Mucosa of stomach (tissue), 1 donor: ENCODE data around the gene CSMD2.

ENCODE experiments used
- H3K27me3 ChIP-seq: one replicate; pipeline ENCODE4 v1.7.0; 2013; ENCODE audit warnings: mild to moderate bottlenecking, low read length; ENCODE audit not compliant: control insufficient read depth, insufficient read depth
- H3K36me3 ChIP-seq: one replicate; pipeline ENCODE4 v1.7.0; 2013; ENCODE audit warnings: low read length; ENCODE audit not compliant: control insufficient read depth, insufficient read depth
- H3K4me1 ChIP-seq: one replicate; pipeline ENCODE4 v1.7.0; 2013; ENCODE audit warnings: mild to moderate bottlenecking, low read length; ENCODE audit not compliant: control insufficient read depth, insufficient read depth
- H3K4me3 ChIP-seq: one replicate; pipeline ENCODE4 v1.7.0; 2013; ENCODE audit warnings: low read length
- H3K9ac ChIP-seq: one replicate; pipeline ENCODE4 v1.7.0; 2013; ENCODE audit warnings: mild to moderate bottlenecking, low read length, moderate library complexity
- H3K9me3 ChIP-seq: one replicate; pipeline ENCODE4 v1.7.0; 2013; ENCODE audit warnings: mild to moderate bottlenecking, low read length, moderate library complexity; ENCODE audit not compliant: control insufficient read depth
- donor health status: Pancreatic carcinoma.

The CSMD2 gene

GRCh38 chr1:33921281-33921680 lies 243.7 kb downstream of the CSMD2 start:
- Histone ChIP-seq H3K9me3 (no peaks in the 10 kb centered on the region), H3K4me3 (no peak overlapping the region), H3K9ac (no peak overlapping the region), H3K36me3 (no peaks in the 10 kb centered on the region), H3K27me3 (no peaks in the 10 kb centered on the region), H3K4me1 (no peaks in the 10 kb centered on the region)

DNA sequence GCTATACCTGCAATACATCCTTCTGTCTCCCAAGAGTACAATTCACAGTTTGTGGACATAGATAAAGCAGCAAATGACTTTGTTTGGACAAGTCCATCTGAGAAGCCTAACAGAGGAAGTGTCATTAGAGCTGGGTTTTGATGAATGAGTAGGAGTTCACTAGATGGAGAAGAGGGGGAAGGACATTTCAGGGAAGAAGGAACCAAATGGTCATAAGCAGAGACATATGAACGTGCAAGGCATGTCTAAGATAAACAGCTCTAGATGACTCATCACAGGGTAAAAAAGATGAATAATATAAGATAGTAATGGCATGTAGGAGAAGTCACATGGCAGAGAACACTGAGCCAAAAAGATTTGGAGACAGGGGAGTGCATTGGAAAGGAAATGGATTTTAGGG lies 246.7 kb downstream of the CSMD2 start:
- no peaks in the 10 kb centered on the region for H3K36me3 ChIP-seq
- H3K9ac ChIP-seq = no peak overlapping the region
- no peak overlapping the region for H3K4me3 ChIP-seq
- H3K9me3 ChIP-seq = no peaks in the 10 kb centered on the region
- no peaks in the 10 kb centered on the region for H3K4me1 ChIP-seq
- no peaks in the 10 kb centered on the region for H3K27me3 ChIP-seq

- H3K4me3 ChIP-seq = no peak overlapping the region
- H3K9ac ChIP-seq = no peak overlapping the region
- H3K27me3 ChIP-seq = no peaks in the 10 kb centered on the region
- H3K4me1 ChIP-seq = no peaks in the 10 kb centered on the region
- H3K9me3 ChIP-seq = no peaks in the 10 kb centered on the region
- no peaks in the 10 kb centered on the region for H3K36me3 ChIP-seq
Measured at GRCh38 chr1:33916786-33917185, 248.2 kb downstream of the CSMD2 start.

DNA sequence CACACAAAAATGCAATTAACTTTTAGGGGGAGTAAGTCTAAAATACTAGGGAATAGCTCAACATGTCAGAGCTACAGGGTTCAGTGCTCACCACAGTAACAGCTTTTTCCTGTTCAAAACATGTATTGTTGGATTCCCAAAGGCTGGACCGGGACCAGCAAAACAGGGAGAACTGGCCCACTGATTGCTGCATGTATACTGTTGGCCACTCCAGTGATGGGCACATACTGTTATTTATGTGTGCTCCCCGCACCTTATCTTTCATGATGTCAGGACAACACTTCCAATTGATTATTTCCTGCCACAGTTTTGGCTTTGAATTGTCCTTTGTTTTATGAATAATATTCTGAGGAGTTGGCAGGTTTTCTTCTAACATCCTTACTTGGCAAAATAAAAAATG lies 250.5 kb downstream of the CSMD2 start:
- H3K9ac ChIP-seq = no peak overlapping the region
- H3K36me3 ChIP-seq = no peaks in the 10 kb centered on the region
- H3K9me3 ChIP-seq = no peaks in the 10 kb centered on the region
- H3K4me1 ChIP-seq = no peaks in the 10 kb centered on the region
- H3K27me3 ChIP-seq = no peaks in the 10 kb centered on the region
- no peak overlapping the region for H3K4me3 ChIP-seq

DNA sequence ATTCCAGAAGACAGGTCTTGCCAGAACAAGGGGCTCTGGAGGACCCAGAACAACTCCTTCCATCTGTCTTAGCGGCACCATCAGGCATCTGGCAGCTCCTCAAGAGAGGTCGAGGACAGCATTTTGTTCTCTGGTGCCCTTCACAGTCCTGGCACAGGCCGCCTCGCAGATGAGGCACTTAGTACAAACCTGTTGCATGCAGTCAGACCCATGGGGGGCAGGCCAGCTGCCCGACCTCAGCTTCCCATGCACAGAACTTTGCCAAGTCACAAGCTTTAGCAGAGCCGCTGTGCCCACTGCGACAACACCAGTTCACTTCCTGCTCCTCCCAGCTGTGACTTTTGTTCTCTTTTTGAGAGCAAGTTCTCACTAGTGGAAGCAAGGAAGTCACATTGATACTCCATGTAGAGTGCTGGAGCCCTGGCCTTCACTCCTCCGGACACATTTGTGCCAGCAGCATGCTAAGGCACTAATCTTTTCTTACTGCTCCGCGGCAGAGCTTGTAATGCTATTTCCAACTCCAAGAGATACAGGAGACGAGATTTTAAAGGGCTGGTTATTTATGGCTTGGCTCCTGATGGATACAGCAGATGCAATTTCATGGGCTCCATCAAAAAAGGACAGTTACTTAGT lies 256.6 kb downstream of the CSMD2 start:
- Histone ChIP-seq H3K9me3 (no peaks in the 10 kb centered on the region), H3K36me3 (no peaks in the 10 kb centered on the region), H3K27me3 (no peaks in the 10 kb centered on the region), H3K4me3 (no peak overlapping the region), H3K9ac (no peak overlapping the region), H3K4me1 (no peaks in the 10 kb centered on the region)

- H3K9ac ChIP-seq = no peak overlapping the region
- no peaks in the 10 kb centered on the region for H3K27me3 ChIP-seq
- no peaks in the 10 kb centered on the region for H3K4me1 ChIP-seq
- H3K36me3 ChIP-seq = no peaks in the 10 kb centered on the region
- no peaks in the 10 kb centered on the region for H3K9me3 ChIP-seq
- no peak overlapping the region for H3K4me3 ChIP-seq
Measured at GRCh38 chr1:33906156-33906555, 258.9 kb downstream of the CSMD2 start.

GRCh38 chr1:33905241-33905640 lies 259.8 kb downstream of the CSMD2 start:
- H3K36me3 ChIP-seq = no peaks in the 10 kb centered on the region
- no peaks in the 10 kb centered on the region for H3K4me1 ChIP-seq
- H3K9me3 ChIP-seq = no peaks in the 10 kb centered on the region

DNA sequence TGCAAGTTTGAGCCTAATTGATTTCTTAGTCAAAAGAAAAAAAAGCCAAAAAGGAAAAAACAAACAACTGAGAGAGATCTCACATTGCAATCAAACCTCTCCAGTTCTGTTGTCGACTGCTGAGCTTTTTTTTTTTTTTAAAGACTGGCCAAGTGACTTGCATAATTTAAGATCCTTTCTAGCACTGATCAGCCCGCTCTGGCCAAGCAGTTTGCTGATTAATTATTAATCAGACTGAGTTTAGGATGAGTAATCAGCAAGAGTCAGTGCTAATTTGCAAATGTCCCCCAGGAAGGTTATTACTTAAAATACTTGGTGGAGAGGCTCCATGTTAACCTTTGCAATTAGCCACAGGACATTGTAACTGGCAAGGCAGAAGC lies 261.8 kb downstream of the CSMD2 start:
- no peaks in the 10 kb centered on the region for H3K27me3 ChIP-seq
- H3K36me3 ChIP-seq = no peaks in the 10 kb centered on the region
- no peak overlapping the region for H3K9ac ChIP-seq
- no peak overlapping the region for H3K4me3 ChIP-seq
- no peaks in the 10 kb centered on the region for H3K9me3 ChIP-seq
- H3K4me1 ChIP-seq = no peaks in the 10 kb centered on the region

More at GRCh38 chr1:33905241-33905640, 259.8 kb downstream of the CSMD2 start:
- Histone ChIP-seq H3K4me3 (no peak overlapping the region), H3K27me3 (no peaks in the 10 kb centered on the region), H3K9ac (no peak overlapping the region)

DNA sequence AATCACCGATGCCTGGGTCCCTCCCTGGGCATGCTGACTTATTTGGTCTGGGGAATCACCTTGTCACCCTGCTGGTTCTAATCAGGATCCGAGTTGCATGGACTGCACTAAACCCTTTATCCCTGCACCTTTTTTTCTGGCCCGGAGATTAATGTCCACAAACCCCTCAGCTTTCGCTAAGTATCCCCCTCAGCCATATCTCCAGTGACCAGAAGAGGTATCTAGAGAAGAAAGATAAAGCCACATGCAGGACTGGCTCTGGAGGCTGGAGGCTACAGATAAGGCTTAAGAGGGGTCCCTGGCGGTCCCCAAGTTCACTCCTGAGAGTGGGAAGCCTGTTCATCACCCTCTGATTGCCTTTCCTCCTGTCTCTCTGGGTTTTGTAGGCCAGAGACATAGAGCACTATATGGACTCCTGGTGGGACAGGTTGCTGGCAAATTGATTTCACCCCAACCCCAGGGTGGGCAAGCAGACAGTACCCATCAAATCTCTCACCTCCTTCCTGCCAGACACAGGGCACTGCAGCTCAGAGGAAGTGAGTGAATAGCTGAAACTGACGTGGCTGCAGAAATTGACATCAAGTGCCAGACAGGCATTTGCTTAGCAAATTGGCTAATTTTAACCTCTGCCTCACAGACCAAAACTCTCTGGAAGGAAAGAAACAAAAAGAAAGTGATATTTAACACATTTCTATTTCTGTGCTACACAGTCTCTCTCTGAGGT lies 262.4 kb downstream of the CSMD2 start:
- Histone ChIP-seq H3K9ac (no peak overlapping the region), H3K9me3 (no peaks in the 10 kb centered on the region), H3K36me3 (no peaks in the 10 kb centered on the region), H3K4me1 (no peaks in the 10 kb centered on the region), H3K27me3 (no peaks in the 10 kb centered on the region), H3K4me3 (no peak overlapping the region)

- H3K4me3 ChIP-seq = no peak overlapping the region
- no peaks in the 10 kb centered on the region for H3K27me3 ChIP-seq
- no peaks in the 10 kb centered on the region for H3K4me1 ChIP-seq
- no peaks in the 10 kb centered on the region for H3K36me3 ChIP-seq
- H3K9me3 ChIP-seq = no peaks in the 10 kb centered on the region
- no peak overlapping the region for H3K9ac ChIP-seq
Measured at GRCh38 chr1:33899746-33900145, 265.3 kb downstream of the CSMD2 start.

DNA sequence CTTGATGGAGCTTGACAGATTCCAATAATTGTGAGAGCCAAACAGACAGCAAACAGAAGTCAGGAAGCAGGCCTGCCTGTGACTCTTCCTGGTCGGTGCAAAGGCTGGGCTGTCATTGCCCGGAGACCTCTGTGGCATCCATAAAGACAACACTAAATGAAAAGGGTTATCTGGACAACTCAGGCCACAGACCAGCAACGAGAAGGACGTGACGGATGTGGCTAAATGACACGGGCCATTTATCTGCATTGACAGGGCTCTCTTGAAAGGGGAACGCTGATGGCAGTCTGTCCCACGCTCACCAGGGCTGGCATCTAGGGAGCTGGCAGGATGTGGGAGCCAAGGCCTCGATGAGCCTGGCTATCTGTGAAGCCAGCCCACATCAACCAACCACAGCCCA lies 266.1 kb downstream of the CSMD2 start:
- Histone ChIP-seq H3K9me3 (no peaks in the 10 kb centered on the region), H3K36me3 (no peaks in the 10 kb centered on the region), H3K27me3 (no peaks in the 10 kb centered on the region), H3K4me3 (no peak overlapping the region), H3K4me1 (no peaks in the 10 kb centered on the region), H3K9ac (no peak overlapping the region)

GRCh38 chr1:33898406-33898805 lies 266.6 kb downstream of the CSMD2 start:
- Histone ChIP-seq H3K36me3 (no peaks in the 10 kb centered on the region), H3K4me3 (no peak overlapping the region), H3K4me1 (no peaks in the 10 kb centered on the region), H3K9ac (no peak overlapping the region), H3K9me3 (no peaks in the 10 kb centered on the region), H3K27me3 (no peaks in the 10 kb centered on the region)
